ENCODE measurements around the gene LRRC49.

- TF ChIP-seq POLR2AphosphoS5 (IDR thresholded peaks at IDR 0.05; ENCODE audit: low read depth, low read length) (no peak), POLR2A (IDR thresholded peaks at IDR 0.05; ENCODE audit: low read depth, low read length) (no peak)
These were observed 24.6 kb upstream of the LRRC49 start for GRCh38 chr15:70867911-70868467.
